ENCODE measurements around the gene HAUS7. TPM values are rescaled to one million over a fixed set of nuclear protein-coding genes. Genes with fewer than 3 reads are reported as not detected.
A peak's percentile ranks its signal among the peaks of the same experiment; 100 is the strongest.

Gene HAUS7
- polyA plus RNA-seq, 1 donor: 25.0 TPM

DNA sequence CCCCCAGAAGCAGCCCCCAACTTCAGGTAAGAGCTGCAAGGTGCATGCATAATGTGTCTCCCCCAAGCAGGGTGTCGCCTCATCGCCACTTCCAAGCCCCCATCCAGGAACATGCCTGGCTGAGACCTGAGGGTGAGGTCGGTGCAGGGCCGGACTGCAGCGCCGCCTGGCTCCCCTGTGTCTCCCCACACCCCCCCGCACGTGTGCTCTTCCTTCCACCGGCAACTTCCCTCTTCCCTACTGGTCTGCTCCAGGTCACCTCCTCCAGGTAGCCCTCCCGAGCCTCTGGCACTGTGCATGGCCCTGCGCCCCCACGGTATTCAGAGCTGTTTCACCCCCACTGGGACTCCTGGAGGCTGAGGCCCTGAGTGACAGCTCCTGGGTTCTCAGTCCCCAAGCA, 22.2 kb upstream of the HAUS7 start:
- Histone ChIP-seq H3K27ac (ENCODE audit: low read length) (peak overlapping the region; percentile 67), H3K4me1 (ENCODE audit: control insufficient read depth, insufficient read depth, low read length) (peaks cover 42% of the 10 kb centered on the region), H3K9me3 (ENCODE audit: control insufficient read depth, low read depth, low read length) (no peaks in the 10 kb centered on the region), H3K4me3 (ENCODE audit: low read length) (no peak overlapping the region), H3K36me3 (ENCODE audit: control insufficient read depth, insufficient read depth, low read length) (no peaks in the 10 kb centered on the region), H3K27me3 (ENCODE audit: control insufficient read depth, insufficient read depth, low read length) (no peaks in the 10 kb centered on the region)
- no CpG with 5 or more reads among the region's 12 CpGs for WGBS (ENCODE audit: insufficient coverage, low lambda C conversion rate)
- no peak for DNase-seq

GRCh38 chrX:153491918-153492317, 21.5 kb upstream of the HAUS7 start:
- H3K4me3 ChIP-seq (ENCODE audit: low read length): no peak overlapping the region
- H3K27ac ChIP-seq (ENCODE audit: low read length): peak overlapping the region; percentile 67
- H3K27me3 ChIP-seq (ENCODE audit: control insufficient read depth, insufficient read depth, low read length): no peaks in the 10 kb centered on the region
- DNase-seq: peak in 1 of 2 donors; percentile 69
- no peaks in the 10 kb centered on the region for H3K9me3 ChIP-seq (ENCODE audit: control insufficient read depth, low read depth, low read length)
- no CpG with 5 or more reads among the region's 11 CpGs for WGBS (ENCODE audit: insufficient coverage, low lambda C conversion rate)
- H3K36me3 ChIP-seq (ENCODE audit: control insufficient read depth, insufficient read depth, low read length): no peaks in the 10 kb centered on the region
- H3K4me1 ChIP-seq (ENCODE audit: control insufficient read depth, insufficient read depth, low read length): peaks cover 44% of the 10 kb centered on the region

DNA sequence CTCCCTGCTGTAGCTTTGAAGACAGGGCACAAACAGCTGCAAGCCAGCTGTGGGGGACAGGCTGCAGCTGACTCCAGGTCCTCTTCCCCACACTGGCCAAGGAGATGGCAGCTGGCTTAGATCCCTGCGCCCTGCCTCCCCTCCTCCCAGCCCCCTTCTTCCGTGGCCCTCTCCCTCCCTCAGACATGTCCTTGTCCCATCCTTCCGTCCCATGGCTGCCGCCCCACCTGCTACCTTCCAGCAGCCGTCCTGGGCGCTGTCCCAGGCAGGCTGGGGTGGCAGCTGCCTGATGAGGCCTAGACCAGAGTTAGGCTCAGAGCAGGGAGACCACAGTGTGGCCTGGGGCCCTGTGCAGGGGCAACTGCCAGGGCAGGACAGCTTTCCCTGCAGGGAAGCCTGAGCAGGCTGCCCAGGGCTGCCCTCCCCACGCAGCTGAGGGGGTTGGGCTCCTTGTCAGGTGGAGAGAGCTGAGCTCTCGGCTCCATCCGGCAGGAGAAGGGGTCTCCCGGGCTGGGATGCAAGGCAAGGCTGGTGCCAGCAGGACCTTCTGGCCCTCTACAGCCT, 21.1 kb upstream of the HAUS7 start:
- Histone ChIP-seq H3K4me3 (ENCODE audit: low read length) (no peak overlapping the region), H3K27me3 (ENCODE audit: control insufficient read depth, insufficient read depth, low read length) (no peaks in the 10 kb centered on the region), H3K27ac (ENCODE audit: low read length) (peak overlapping the region; percentile 67), H3K9me3 (ENCODE audit: control insufficient read depth, low read depth, low read length) (no peaks in the 10 kb centered on the region), H3K4me1 (ENCODE audit: control insufficient read depth, insufficient read depth, low read length) (peaks cover 44% of the 10 kb centered on the region), H3K36me3 (ENCODE audit: control insufficient read depth, insufficient read depth, low read length) (no peaks in the 10 kb centered on the region)
- WGBS (ENCODE audit: insufficient coverage, low lambda C conversion rate): no CpG with 5 or more reads among the region's 10 CpGs
- DNase-seq: peak in 1 of 2 donors; percentile 44

GRCh38 chrX:153490217-153490930, 20.0 kb upstream of the HAUS7 start:
- H3K4me1 ChIP-seq (ENCODE audit: control insufficient read depth, insufficient read depth, low read length): peaks cover 47% of the 10 kb centered on the region
- no peaks in the 10 kb centered on the region for H3K27me3 ChIP-seq (ENCODE audit: control insufficient read depth, insufficient read depth, low read length)
- peak overlapping the region; percentile 67 for H3K27ac ChIP-seq (ENCODE audit: low read length)
- H3K9me3 ChIP-seq (ENCODE audit: control insufficient read depth, low read depth, low read length): no peaks in the 10 kb centered on the region
- H3K4me3 ChIP-seq (ENCODE audit: low read length): no peak overlapping the region
- WGBS (ENCODE audit: insufficient coverage, low lambda C conversion rate): no CpG with 5 or more reads among the region's 20 CpGs
- DNase-seq: peak in 1 of 2 donors; percentile 68
- H3K36me3 ChIP-seq (ENCODE audit: control insufficient read depth, insufficient read depth, low read length): no peaks in the 10 kb centered on the region

DNA sequence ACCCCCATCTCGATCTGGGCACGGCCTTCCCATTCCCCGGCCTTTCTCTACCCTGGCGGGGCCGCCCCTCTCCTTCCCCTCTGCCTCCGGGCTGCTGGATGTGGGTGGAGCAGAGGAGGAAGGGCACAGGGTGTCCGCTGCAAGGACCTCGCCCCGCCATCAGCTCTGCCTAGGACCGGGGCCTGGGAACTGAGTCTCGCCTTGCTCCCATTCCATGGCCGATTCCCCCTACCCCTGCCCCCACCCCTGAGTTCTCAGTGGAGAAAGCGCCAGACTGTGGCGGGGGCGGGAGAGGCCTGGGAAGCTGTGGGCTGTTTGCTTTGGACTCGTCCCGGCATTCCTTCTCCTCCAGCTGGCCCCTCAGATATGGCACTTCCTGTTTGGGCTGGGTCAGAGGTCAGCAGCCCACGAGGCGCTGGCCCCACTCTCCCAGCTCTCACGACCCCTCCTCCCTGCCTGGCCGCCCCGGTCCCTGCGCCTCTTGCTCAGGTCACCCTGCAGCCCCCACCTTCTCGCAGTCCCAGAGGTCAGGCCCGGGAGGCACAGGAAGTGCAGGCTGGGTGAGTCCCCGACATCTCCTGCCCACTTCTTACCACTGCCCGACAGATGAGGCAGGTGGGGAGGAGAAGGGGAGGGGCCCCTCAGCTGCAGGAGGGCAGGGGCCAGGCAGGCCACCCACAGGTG, 18.0 kb upstream of the HAUS7 start:
- H3K4me1 ChIP-seq (ENCODE audit: control insufficient read depth, insufficient read depth, low read length): peaks cover 47% of the 10 kb centered on the region
- peak in 1 of 2 donors; percentile 43 for DNase-seq
- H3K4me3 ChIP-seq (ENCODE audit: low read length): no peak overlapping the region
- no peaks in the 10 kb centered on the region for H3K36me3 ChIP-seq (ENCODE audit: control insufficient read depth, insufficient read depth, low read length)
- WGBS (ENCODE audit: insufficient coverage, low lambda C conversion rate): no CpG with 5 or more reads among the region's 27 CpGs
- H3K27ac ChIP-seq (ENCODE audit: low read length): no peak overlapping the region
- H3K27me3 ChIP-seq (ENCODE audit: control insufficient read depth, insufficient read depth, low read length): no peaks in the 10 kb centered on the region
- no peaks in the 10 kb centered on the region for H3K9me3 ChIP-seq (ENCODE audit: control insufficient read depth, low read depth, low read length)

- no CpG with 5 or more reads among the region's 11 CpGs for WGBS (ENCODE audit: insufficient coverage, low lambda C conversion rate)
- Histone ChIP-seq H3K4me3 (ENCODE audit: low read length) (no peak overlapping the region), H3K4me1 (ENCODE audit: control insufficient read depth, insufficient read depth, low read length) (peaks cover 44% of the 10 kb centered on the region), H3K9me3 (ENCODE audit: control insufficient read depth, low read depth, low read length) (no peaks in the 10 kb centered on the region), H3K27me3 (ENCODE audit: control insufficient read depth, insufficient read depth, low read length) (no peaks in the 10 kb centered on the region), H3K36me3 (ENCODE audit: control insufficient read depth, insufficient read depth, low read length) (no peaks in the 10 kb centered on the region), H3K27ac (ENCODE audit: low read length) (no peak overlapping the region)
- DNase-seq: peak in 1 of 2 donors; percentile 12
These were observed 17.3 kb upstream of the HAUS7 start for GRCh38 chrX:153487590-153488071.

DNA sequence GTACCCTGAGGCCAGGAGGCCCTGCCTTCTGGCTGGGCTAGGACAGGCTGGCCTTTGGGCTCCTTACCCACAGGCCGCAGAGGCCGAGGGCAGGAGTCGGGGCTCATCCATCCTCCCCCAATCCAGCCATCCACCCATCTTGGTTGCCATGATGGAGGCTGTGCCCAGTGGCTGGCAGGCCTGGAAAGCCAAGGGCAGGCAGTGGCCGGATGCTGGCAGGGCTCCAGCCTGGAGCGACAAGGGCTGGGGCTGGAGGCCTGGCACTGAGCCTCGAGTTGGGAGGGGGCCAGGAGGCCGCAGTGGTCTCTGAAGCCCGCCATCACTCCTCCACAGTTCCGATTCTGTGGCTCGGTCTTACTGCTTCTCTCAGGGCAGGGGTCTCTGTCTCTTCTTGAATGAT, 15.8 kb upstream of the HAUS7 start:
- H3K36me3 ChIP-seq (ENCODE audit: control insufficient read depth, insufficient read depth, low read length): no peaks in the 10 kb centered on the region
- no CpG with 5 or more reads among the region's 10 CpGs for WGBS (ENCODE audit: insufficient coverage, low lambda C conversion rate)
- no peaks in the 10 kb centered on the region for H3K27me3 ChIP-seq (ENCODE audit: control insufficient read depth, insufficient read depth, low read length)
- no peak for DNase-seq
- H3K4me1 ChIP-seq (ENCODE audit: control insufficient read depth, insufficient read depth, low read length): peaks cover 30% of the 10 kb centered on the region
- H3K27ac ChIP-seq (ENCODE audit: low read length): no peak overlapping the region
- H3K4me3 ChIP-seq (ENCODE audit: low read length): no peak overlapping the region
- H3K9me3 ChIP-seq (ENCODE audit: control insufficient read depth, low read depth, low read length): no peaks in the 10 kb centered on the region

DNA sequence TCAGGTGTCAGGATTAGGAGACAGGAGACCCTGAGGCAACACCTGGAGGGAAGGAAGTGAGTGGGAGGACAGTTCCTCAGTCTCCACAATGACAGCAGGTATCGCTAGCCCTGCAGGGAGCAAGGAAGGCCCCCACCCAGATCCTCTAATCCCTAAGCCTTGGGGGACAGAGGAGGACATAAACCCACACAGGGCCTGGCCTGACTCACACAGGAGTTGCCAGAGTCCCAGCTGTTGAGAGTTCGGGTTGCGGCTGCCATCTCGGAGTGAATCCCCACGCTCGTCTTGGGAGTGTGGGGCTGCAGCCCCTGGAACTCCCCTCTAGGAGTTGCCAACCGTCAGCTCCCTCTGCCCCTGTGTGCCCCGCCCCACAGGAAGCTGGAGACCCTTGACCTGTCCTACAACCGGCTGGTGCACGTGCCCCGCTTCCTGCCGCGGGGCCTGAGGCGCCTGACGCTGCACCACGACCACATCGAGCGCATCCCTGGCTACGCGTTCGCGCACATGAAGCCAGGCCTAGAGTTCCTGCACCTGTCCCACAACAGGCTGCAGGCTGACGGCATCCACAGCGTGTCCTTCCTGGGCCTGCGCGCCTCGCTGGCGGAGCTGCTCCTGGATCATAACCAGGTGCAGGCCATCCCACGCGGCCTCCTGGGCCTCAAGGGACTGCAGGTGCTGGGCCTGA, 15.2 kb upstream of the HAUS7 start:
- H3K4me1 ChIP-seq (ENCODE audit: control insufficient read depth, insufficient read depth, low read length): peaks cover 24% of the 10 kb centered on the region
- H3K9me3 ChIP-seq (ENCODE audit: control insufficient read depth, low read depth, low read length): no peaks in the 10 kb centered on the region
- no peaks in the 10 kb centered on the region for H3K36me3 ChIP-seq (ENCODE audit: control insufficient read depth, insufficient read depth, low read length)
- no peaks in the 10 kb centered on the region for H3K27me3 ChIP-seq (ENCODE audit: control insufficient read depth, insufficient read depth, low read length)
- DNase-seq: no peak
- WGBS (ENCODE audit: insufficient coverage, low lambda C conversion rate): no CpG with 5 or more reads among the region's 30 CpGs
- H3K27ac ChIP-seq (ENCODE audit: low read length): no peak overlapping the region
- no peak overlapping the region for H3K4me3 ChIP-seq (ENCODE audit: low read length)

GRCh38 chrX:153482376-153483015, 12.1 kb upstream of the HAUS7 start:
- no peak for DNase-seq
- Histone ChIP-seq H3K27ac (ENCODE audit: low read length) (no peak overlapping the region), H3K9me3 (ENCODE audit: control insufficient read depth, low read depth, low read length) (no peaks in the 10 kb centered on the region), H3K36me3 (ENCODE audit: control insufficient read depth, insufficient read depth, low read length) (no peaks in the 10 kb centered on the region), H3K27me3 (ENCODE audit: control insufficient read depth, insufficient read depth, low read length) (no peaks in the 10 kb centered on the region), H3K4me1 (ENCODE audit: control insufficient read depth, insufficient read depth, low read length) (peaks cover 5% of the 10 kb centered on the region), H3K4me3 (ENCODE audit: low read length) (no peak overlapping the region)
- no CpG with 5 or more reads among the region's 23 CpGs for WGBS (ENCODE audit: insufficient coverage, low lambda C conversion rate)

GRCh38 chrX:153481043-153481442, 10.7 kb upstream of the HAUS7 start:
- WGBS (ENCODE audit: insufficient coverage, low lambda C conversion rate): no CpG with 5 or more reads among the region's 13 CpGs

More at GRCh38 chrX:153481043-153481442, 10.7 kb upstream of the HAUS7 start:
- H3K27me3 ChIP-seq (ENCODE audit: control insufficient read depth, insufficient read depth, low read length): no peaks in the 10 kb centered on the region
- H3K36me3 ChIP-seq (ENCODE audit: control insufficient read depth, insufficient read depth, low read length): no peaks in the 10 kb centered on the region
- H3K4me1 ChIP-seq (ENCODE audit: control insufficient read depth, insufficient read depth, low read length): peaks cover 5% of the 10 kb centered on the region
- no peaks in the 10 kb centered on the region for H3K9me3 ChIP-seq (ENCODE audit: control insufficient read depth, low read depth, low read length)
- H3K27ac ChIP-seq (ENCODE audit: low read length): no peak overlapping the region
- no peak for DNase-seq
- H3K4me3 ChIP-seq (ENCODE audit: low read length): no peak overlapping the region
